GM18508 (cell line): ENCODE data around the gene F10.
"Not testable (repeated sequence)": the region's sequence is repeated elsewhere in the genome, so short reads cannot be mapped to it uniquely, and the experiment has no call there.

ENCODE experiments used
- ATAC-seq: cut with Tn5 transposase; IDR thresholded peaks from one replicate; pipeline ENCODE4 v1.9.1; 2021; ENCODE audit warnings: moderate number of reproducible peaks; ENCODE audit not compliant: insufficient read depth, unreplicated experiment

F10 gene

GRCh38 chr13:113122550-113123225, at the start of gene F10:
F10 (plus strand) TSS chr13:113122799; CDS start chr13:113122856, 57 bp downstream.
- ATAC-seq, result no peak

GRCh38 chr13:113073942-113074341, 48.7 kb upstream of the F10 start:
- ATAC-seq, result no peak

GRCh38 chr13:113074401-113074800, 48.2 kb upstream of the F10 start:
- ATAC-seq, result no peak

GRCh38 chr13:113074876-113075275, 47.7 kb upstream of the F10 start:
- ATAC-seq, result no peak

- no peak for ATAC-seq
These were observed 46.9 kb upstream of the F10 start for GRCh38 chr13:113075711-113076110.

- no peak for ATAC-seq
These were observed 45.8 kb upstream of the F10 start for GRCh38 chr13:113076681-113077401.

GRCh38 chr13:113077566-113077952, 45.0 kb upstream of the F10 start:
- ATAC-seq, result no peak

- ATAC-seq, result no peak
These were observed 44.4 kb upstream of the F10 start for GRCh38 chr13:113077953-113078901.

GRCh38 chr13:113078902-113079780, 43.5 kb upstream of the F10 start:
- no peak for ATAC-seq

GRCh38 chr13:113079781-113080080, 42.9 kb upstream of the F10 start:
- ATAC-seq, result not testable (repeated sequence)

- no peak for ATAC-seq
These were observed 42.2 kb upstream of the F10 start for GRCh38 chr13:113080361-113080831.

- no peak for ATAC-seq
These were observed 41.6 kb upstream of the F10 start for GRCh38 chr13:113080901-113081521.

- no peak for ATAC-seq
These were observed 40.2 kb upstream of the F10 start for GRCh38 chr13:113082198-113083021.

- ATAC-seq, result no peak
These were observed 39.6 kb upstream of the F10 start for GRCh38 chr13:113083022-113083373.

GRCh38 chr13:113083402-113084061, 39.1 kb upstream of the F10 start:
- no peak for ATAC-seq

GRCh38 chr13:113084094-113084942, 38.3 kb upstream of the F10 start:
- no peak for ATAC-seq

- no peak for ATAC-seq
These were observed 37.6 kb upstream of the F10 start for GRCh38 chr13:113084943-113085540.
